ENCODE measurements around the gene DNAI4.
"Not testable (repeated sequence)": the region's sequence is repeated elsewhere in the genome, so short reads cannot be mapped to it uniquely, and the experiment has no call there.

Gene DNAI4

GRCh38 chr1:66924756-66925557 lies at the start of gene DNAI4, which contains the start of gene MIER1:
Gene DNAI4, minus strand, starts transcription at chr1:66924856. Its CDS starts 25 bp downstream, at chr1:66924831.
Gene MIER1, plus strand, starts transcription at chr1:66924990. Its CDS starts 39 bp downstream, at chr1:66925029.
- DNase-seq, result peak; percentile 99

GRCh38 chr1:66968574-66968973 lies 43.9 kb upstream of the DNAI4 start:
- no peak for DNase-seq

- not testable (repeated sequence) for DNase-seq
Measured at GRCh38 chr1:66966188-66966873, 41.7 kb upstream of the DNAI4 start.

GRCh38 chr1:66957938-66958337 lies 33.3 kb upstream of the DNAI4 start:
- no peak for DNase-seq

GRCh38 chr1:66954208-66954607 lies 29.6 kb upstream of the DNAI4 start:
- DNase-seq, result no peak

- DNase-seq, result no peak
Measured at GRCh38 chr1:66951513-66951912, 26.9 kb upstream of the DNAI4 start.

- no peak for DNase-seq
Measured at GRCh38 chr1:66947267-66947666, 22.6 kb upstream of the DNAI4 start.

GRCh38 chr1:66945316-66945715 lies 20.7 kb upstream of the DNAI4 start:
- DNase-seq, result no peak

GRCh38 chr1:66944330-66945274 lies 19.9 kb upstream of the DNAI4 start:
- no peak for DNase-seq

- no peak for DNase-seq
Measured at GRCh38 chr1:66943361-66943969, 18.8 kb upstream of the DNAI4 start.

GRCh38 chr1:66940981-66941380 lies 16.3 kb upstream of the DNAI4 start:
- DNase-seq, result no peak

- DNase-seq, result peak; percentile 63
Measured at GRCh38 chr1:66938613-66939012, 14.0 kb upstream of the DNAI4 start.

GRCh38 chr1:66937529-66938234 lies 13.0 kb upstream of the DNAI4 start:
- DNase-seq, result peak; percentile 14

- peak; percentile 68 for DNase-seq
Measured at GRCh38 chr1:66933887-66934700, 9.4 kb upstream of the DNAI4 start.

GRCh38 chr1:66932291-66932690 lies 7.6 kb upstream of the DNAI4 start:
- DNase-seq, result peak; percentile 67

GRCh38 chr1:66931590-66931989 lies 6.9 kb upstream of the DNAI4 start:
- peak; percentile 59 for DNase-seq

- no peak for DNase-seq
Measured at GRCh38 chr1:66930823-66931174, 6.1 kb upstream of the DNAI4 start.

GRCh38 chr1:66929999-66930822 lies 5.6 kb upstream of the DNAI4 start:
- peak; percentile 97 for DNase-seq

GRCh38 chr1:66929691-66929998 lies 5.0 kb upstream of the DNAI4 start:
- no peak for DNase-seq

- peak; percentile 69 for DNase-seq
Measured at GRCh38 chr1:66929146-66929688, 4.6 kb upstream of the DNAI4 start.
